Embryonic facial prominence (tissue), 1 donor: ENCODE measurements around the gene CFAP54.

Experiments used
- DNase-seq: peaks from one replicate; pipeline ENCODE4 v3.0.0-alpha.2; 2016; ENCODE audit errors: extremely low spot score

CFAP54 gene

DNA sequence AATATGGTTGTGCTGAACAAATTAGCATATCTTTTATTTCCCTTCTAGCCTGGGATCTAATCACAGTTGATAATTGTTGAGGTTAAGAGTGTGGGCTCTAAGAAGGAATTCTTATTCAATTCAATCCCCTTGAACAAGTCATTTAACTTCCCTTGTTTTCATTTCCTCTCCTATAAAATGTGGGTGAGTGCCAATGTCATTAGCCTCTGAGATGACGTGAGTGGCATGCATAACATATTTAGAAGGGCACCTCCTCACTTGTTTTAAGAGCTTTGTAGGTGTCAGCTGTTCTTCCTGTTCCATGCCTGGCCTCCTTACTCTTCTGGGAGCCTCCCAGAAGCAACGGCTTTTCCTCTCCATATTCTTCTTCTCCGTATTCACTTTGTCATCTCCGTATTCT is 262.2 kb downstream of the CFAP54 start:
- no peak for DNase-seq

DNA sequence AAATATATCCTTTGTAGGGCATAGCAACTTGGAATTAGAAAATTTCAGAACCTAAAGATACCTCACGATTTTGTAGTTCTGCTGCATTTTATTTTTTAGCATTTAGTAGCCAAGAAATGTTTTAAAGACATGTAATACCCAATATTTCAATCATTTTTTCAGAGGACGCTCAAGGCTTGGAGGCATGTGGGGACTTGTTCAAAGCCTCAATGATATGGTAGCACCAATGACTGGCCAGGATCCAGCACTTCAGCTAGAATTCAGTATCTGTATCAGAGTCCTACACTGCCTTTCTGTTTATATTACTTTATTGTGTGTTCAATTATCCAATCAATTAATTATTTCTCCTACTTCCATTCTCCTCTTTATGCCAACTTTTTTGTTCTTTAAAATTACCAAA is 262.8 kb downstream of the CFAP54 start:
- no peak for DNase-seq

- DNase-seq: no peak
Observed at GRCh38 chr12:96766232-96766631, 276.9 kb downstream of the CFAP54 start.

DNA sequence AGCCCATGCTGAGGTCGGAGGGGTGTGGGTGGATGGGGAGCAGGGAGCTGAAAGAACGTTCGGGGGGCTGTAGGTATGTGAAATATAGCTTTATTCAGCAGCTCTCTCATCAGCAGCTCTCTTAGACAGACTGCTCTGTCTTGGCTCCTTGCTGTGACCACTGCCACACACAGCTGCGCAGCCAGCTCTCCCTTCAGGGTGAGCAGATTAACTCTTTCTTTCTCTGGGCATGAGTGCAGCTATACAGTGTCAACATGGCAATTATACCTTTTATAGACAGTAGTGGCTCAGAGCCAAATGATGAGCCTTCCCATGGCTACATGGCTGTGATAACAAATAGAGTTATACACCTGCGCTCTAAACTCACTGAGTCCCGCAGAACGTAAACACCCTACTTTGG is 280.0 kb downstream of the CFAP54 start:
- no peak for DNase-seq

DNA sequence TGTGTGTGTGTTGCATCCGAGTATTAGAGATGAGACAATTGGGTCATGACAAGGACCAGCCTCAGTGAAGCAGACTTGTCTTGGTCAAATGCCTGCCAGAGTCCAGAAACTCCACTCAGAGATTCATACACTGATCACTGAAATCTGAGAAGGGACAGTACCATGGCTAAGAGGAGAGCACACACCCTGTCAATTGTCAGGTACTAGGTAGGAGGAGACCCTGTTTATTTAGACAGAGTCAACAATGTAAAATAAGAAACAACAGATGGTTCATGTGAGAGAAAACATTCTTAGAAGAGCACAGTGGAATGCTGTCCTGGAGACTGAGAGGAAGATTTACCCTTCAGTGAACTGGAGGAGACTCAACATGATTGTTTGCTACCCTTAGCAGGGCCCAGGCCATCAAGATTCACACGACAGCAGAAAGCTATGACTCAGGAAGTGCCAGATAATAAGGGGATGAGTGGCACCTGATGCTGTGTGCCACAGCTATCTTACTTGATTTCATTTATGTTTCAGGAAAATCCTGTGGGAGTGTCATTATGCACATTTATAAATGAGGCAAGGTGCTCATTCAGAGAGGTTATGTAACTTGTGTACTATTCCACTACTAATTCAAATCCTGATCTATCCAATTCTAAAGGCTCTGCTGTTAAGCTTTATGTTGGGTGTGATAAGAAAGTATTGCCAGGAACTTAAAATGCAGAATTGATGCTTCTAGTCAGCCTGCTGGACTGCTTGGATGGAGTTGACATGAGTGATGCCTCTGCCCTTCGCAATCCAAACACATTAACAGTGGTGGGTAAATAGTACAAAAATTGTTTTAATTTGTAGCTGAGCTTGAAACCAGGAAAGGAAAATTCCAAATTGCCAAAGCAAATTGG is 281.1 kb downstream of the CFAP54 start:
- DNase-seq: no peak

GRCh38 chr12:96773031-96773430 is 283.7 kb downstream of the CFAP54 start:
- DNase-seq: no peak

DNA sequence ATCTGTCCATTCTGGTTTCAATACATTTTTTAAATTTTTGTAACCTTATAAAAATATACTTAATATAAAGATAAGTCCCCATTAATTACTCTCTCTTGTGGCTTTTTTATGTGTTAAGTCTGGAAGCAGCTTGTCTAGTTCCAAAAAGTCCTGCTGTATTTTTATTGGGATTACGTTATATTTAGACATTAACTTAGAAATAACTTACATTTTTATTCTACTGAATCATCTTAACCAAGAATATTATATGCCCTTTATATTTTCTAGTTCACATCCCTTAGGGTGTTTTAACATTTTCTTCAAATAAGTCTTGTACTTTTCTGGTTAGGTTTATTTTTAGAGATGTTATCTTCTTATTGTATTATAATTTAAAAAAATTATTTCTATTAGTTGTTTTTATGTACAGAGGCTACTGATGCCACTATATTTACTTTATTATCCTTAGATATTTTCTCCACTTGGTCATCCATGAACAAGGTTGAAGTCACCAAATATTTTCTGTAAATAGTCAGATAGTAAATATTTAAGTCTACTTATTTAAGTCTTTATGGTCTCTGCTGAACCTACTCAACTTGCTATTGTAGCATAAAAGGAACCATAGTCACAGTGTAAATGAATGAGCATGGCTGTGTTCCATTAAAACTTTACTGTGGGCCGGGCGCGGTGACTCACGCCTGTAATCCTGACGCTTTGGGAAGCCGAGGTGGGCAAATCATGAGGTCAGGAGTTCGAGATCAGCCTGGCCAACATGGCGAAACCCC is 285.3 kb downstream of the CFAP54 start:
- no peak for DNase-seq

DNA sequence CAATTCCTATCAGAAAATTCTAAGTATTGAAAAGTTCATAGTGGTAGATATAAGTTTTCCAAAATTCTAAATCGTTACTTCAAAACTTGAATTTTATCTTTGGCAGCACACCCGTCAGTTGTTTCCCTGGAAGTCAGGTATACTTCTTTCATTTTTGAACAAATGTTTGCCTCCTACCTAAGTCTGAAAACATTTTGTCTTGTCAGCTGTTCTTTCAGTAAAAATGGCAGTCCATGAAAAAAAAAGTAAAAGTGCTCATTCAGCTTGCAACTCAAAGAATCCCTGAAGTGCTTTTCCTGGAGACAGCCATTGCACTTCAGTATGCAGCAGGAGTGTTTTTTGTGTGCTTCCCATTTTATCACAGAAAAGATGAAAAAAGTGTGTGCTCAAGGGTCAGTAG is 287.5 kb downstream of the CFAP54 start:
- DNase-seq: no peak

- DNase-seq: no peak
Observed at GRCh38 chr12:96780330-96780729, 291.0 kb downstream of the CFAP54 start.

DNA sequence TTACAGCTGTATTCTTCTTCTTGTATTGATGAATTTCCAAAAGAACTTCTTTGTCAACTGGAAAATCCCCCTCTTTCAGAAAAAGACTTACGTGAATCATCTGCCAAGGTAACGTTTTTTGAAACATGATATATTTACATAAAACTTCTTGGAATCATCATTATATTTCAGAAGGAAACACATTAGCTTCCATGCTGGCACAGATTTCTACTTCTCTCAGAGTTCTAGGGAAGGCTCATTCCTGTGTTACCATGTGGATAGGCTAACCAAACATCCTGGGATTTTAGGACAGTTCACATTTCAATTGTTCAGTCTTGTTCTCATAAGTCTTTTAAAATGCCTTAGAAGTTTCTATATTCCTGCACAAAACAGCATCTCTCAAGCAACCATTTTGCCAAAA is 297.4 kb downstream of the CFAP54 start:
- no peak for DNase-seq

GRCh38 chr12:96803969-96804368 is 314.6 kb downstream of the CFAP54 start:
- no peak for DNase-seq

- no peak for DNase-seq
Observed at GRCh38 chr12:96806272-96806671, 316.9 kb downstream of the CFAP54 start.

DNA sequence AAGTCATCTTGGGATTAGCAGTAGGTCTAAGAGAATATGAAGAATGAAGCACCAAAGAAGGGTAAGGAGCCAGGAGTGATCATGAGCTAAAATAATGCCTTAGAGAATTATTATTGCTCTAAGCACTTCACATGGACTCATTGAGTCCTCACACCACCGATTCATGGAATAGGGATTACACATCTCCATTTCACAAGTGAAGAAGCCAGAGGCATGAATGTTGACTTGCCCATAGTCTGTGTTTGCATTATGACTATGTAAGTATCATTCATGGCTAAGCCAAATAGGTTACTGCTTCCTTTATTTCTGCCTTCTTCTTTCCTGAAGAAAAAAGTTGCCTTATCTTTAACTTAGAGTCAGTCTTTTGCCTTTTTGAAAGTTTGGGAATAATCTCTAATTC is 318.4 kb downstream of the CFAP54 start:
- DNase-seq: no peak

GRCh38 chr12:96808587-96808986 is 319.2 kb downstream of the CFAP54 start:
- no peak for DNase-seq

DNA sequence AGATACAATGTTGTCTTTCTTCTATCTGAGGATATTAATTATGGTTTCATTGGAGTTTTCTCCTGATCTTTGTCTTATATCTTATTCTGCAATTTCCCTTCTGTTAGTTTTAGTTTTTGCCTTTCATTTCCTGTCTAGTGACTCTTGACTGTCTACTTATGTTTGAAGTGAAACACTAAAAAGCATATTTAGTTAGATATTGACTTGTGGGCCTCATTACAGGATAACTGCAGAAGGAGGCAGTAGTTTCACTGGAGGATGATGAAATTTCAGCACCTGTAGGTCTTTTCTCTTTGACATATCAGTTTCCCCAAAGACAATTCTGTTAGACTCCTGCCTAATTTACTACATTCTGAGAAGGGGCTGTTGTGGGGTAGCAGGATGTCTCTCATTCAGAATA is 320.1 kb downstream of the CFAP54 start:
- no peak for DNase-seq

GRCh38 chr12:96810057-96810456 is 320.7 kb downstream of the CFAP54 start:
- no peak for DNase-seq

DNA sequence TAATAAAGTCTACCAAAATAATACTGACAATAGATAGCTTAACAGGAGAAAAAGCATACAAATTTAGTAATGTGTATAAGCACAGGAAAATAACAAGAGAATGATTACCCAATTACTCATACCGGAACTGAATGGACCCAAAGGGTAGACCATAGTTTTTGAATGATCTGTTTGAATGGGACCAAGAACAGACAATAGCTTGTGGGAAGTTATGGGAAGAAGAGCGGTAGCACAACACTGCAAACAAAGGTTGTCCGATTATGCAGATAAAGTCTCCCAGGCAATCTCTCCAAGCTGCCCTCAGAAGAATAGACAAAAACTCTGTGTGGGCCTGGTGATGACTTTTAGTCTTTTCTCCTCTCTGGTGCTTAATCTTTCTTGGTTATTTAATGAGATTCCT is 321.1 kb downstream of the CFAP54 start:
- DNase-seq: no peak

DNA sequence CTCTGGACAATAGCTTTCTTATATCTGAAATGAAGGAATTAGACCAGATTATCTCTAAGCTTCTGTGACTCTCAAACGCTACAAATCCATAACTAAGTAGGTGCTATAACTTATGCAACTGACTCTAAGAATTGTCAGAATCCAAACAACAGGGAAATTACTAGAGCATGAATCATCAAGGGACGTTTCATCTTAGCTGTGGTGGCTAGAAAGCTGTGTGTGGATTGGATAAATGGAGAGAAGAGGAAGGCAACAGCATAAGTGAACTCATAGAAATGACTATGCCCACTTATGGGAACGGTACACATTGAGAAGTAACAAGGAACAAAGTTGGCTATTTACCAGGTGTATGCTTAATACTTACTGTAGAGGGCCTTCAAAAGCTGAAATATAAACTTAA is 321.7 kb downstream of the CFAP54 start:
- no peak for DNase-seq

GRCh38 chr12:96812153-96812552 is 322.8 kb downstream of the CFAP54 start:
- DNase-seq: no peak

GRCh38 chr12:96814200-96814599 is 324.8 kb downstream of the CFAP54 start:
- no peak for DNase-seq

DNA sequence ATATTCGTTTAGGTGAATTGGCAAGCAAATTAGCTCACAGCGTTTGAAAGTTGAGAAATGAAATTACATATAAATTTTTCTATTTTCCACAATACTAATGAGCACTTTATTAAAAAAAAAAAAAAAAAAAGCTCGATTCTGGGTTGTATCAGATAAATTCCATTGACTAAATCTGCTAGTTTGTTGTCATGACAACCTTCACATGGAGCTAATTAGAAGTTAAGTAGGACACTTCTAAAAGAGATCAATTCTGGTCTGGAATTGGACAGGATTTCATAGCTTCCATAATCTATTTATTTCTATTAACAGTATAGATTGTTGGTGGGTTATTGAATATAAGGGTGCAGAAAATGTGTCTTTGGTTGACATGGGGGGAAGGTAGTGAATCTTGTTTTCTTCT is 332.2 kb downstream of the CFAP54 start:
- no peak for DNase-seq

- no peak for DNase-seq
Observed at GRCh38 chr12:96822641-96823040, 333.3 kb downstream of the CFAP54 start.
